ENCODE data around the gene TBC1D22A.

DNA sequence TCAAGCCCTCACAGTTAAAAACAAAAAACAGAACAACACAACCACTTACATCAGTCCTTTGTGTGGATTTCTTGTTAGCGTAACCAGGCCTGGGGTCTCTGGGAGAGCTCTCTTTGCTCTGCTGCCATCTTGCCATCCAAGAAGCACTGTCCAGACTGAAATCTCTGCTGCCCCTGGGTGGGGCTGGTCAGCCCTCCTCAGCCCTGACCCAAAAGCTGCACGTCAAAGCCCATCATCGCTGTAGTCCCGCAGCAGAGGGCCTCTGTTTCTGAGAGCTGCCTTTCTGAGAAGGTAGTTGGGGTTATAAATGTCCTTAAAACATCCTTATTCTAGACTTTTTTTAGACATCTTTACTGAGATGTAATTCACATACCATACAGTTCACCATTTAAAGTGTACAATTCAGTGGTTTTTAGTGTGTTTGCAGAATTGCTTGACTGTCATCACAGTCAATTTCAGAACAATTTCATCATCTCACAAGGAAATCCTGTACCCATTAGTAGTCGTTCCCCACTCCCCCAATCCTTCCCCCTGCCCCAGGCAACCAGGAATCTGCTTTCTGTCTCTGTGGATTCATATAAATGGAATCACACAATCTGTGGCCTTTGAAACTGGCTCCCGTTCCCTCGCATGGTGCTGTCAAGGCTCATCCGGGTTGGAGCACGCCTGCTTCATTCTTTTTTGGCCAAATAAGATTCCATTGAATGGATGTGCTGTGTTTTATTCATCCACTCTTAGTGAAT, 94.9 kb downstream of the TBC1D22A start:
- TF ChIP-seq POLR2A (IDR thresholded peaks at IDR 0.05) = no peak
- TF ChIP-seq, protein P1, sequence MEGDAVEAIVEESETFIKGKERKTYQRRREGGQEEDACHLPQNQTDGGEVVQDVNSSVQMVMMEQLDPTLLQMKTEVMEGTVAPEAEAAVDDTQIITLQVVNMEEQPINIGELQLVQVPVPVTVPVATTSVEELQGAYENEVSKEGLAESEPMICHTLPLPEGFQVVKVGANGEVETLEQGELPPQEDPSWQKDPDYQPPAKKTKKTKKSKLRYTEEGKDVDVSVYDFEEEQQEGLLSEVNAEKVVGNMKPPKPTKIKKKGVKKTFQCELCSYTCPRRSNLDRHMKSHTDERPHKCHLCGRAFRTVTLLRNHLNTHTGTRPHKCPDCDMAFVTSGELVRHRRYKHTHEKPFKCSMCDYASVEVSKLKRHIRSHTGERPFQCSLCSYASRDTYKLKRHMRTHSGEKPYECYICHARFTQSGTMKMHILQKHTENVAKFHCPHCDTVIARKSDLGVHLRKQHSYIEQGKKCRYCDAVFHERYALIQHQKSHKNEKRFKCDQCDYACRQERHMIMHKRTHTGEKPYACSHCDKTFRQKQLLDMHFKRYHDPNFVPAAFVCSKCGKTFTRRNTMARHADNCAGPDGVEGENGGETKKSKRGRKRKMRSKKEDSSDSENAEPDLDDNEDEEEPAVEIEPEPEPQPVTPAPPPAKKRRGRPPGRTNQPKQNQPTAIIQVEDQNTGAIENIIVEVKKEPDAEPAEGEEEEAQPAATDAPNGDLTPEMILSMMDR (IDR thresholded peaks at IDR 0.05) = no peak

Measured in gastroesophageal sphincter (tissue), 3 donors.